Activated effector memory CD4-positive, alpha-beta T cell treated with Interleukin-2 at 50 U/mL for 16 hours (primary cell): ENCODE data around the gene WDHD1.
A peak's percentile ranks its signal among the peaks of the same experiment; 100 is the strongest.
"Not testable (repeated sequence)": the region's sequence is repeated elsewhere in the genome, so short reads cannot be mapped to it uniquely, and the experiment has no call there.

ENCODE experiments used
- DNase-seq: peaks from one replicate; pipeline ENCODE4 v3.0.0-alpha.2; 2020

WDHD1 gene

DNA sequence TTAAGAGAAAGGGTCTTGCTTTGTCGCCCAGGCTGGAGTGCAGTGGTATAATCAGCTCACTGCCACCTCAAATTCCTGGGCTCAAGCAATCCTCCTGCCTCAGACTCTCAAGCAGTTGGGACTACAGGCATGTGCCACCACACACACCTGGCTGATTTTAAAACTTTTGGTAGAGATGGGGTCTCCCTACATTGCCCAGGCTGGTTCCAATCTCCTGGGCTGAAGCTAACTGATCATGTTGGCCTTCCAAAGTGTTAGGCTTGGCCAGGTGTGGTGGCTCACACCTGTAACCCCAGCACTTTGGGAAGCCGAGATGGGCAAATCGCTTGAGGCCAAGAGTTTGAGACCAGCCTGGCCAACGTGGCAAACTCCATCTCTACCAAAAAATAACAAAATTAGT is 80.4 kb downstream of the WDHD1 start:
- no peak for DNase-seq

DNA sequence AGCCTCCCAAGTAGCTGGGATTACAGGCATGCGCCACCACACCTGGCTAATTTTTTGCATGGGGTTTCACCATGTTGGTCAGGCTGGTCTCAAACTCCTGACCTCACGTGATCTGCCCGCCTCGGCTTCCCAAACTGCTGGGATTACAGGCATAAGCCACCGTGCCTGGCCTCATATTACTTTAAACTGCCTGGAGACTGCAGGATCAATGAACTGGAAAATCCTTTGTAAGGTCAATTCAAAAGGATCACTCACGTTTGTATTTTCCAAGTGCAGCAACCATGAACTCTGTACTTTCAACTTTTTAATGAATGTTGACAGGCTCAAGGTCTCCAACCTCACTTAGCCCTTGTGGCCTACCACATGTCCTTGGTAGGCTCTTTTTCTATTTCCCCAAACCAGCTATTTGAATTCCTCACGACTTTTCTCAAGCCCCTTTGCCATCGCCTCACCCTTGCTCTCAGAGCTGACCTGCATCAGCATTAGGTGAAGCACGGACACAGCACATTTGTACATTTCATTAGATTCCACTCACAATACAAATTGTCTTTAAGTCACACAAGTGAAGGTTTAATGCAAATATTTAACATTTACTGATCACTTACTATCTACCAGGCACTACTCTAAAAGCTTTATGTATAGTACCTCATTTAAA is 82.0 kb downstream of the WDHD1 start:
- no peak for DNase-seq

DNA sequence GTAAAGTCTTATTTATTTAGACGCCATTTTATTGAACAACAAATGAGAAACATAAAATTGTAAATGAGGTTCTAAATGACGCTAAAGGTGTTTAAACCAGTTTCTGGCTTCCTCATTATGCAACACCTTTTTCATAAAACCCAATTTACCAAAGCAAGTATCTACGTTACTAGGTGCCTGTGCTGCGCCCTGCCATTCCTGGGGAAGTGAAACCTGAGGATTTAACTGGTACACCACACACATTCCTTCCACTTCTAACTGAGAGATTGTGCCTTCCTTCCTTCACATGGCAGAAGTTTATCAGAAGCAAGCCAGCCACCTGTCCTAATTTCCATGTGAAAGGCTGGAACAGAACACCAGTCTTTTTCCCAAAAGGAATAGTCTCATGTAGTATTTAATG is 84.0 kb downstream of the WDHD1 start:
- DNase-seq: no peak

DNA sequence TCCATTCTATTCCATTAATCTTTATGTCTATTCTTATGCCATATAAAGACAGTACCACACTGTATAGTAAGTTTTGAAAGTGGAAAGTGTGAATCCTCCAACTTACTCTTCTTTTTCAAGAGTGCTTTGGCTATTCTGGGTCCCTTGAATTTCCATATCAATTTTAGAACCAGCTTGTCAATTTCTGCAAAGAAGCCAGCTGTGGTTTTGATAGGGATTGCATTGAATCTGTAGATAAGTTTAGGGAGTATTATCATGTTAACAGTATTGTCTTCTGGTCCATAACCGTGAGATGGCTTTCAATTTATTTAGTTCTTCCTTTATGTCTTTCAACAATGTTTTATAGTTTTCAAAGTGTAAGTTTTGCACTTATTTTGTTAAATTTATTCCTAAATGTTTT is 90.1 kb downstream of the WDHD1 start:
- no peak for DNase-seq

- no peak for DNase-seq
Measured at GRCh38 chr14:54935958-54936357, 90.9 kb downstream of the WDHD1 start.

- DNase-seq: no peak
Measured at GRCh38 chr14:54935100-54935499, 91.8 kb downstream of the WDHD1 start.

GRCh38 chr14:54933006-54933405 is 93.9 kb downstream of the WDHD1 start:
- no peak for DNase-seq

DNA sequence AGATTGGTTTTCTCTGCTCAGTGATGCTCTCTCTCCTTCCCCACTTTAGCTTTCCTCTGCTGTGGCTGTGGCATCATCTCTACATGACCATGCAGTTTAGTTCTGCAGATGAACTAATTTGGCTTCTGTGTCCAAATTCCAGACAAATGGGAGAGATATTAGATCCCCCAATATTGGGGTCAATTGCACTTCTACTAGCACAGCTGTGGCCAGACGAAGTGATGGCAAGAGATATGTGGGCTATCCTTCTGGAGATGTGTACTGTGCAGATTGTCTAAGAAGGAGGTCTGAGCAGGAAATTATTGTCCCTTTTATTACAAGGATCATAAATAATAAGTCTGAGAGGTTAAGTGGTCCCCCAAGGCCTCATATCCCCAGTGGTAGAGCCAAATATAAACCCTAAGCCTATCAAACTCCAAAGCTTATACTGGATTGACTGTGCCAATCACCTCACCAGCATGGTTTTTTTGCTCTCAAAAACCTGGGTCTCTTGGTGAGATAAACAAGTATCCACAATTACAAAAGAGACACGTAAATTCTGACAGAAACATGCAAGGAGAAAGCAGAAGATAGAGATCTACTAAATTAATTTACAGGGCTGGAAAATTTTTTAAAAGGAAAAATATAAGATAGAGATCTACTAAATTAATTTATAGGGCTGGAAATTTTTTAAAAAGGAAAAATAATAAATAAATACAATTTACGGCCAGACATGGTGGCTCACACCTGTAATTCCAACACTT is 95.1 kb downstream of the WDHD1 start:
- no peak for DNase-seq

DNA sequence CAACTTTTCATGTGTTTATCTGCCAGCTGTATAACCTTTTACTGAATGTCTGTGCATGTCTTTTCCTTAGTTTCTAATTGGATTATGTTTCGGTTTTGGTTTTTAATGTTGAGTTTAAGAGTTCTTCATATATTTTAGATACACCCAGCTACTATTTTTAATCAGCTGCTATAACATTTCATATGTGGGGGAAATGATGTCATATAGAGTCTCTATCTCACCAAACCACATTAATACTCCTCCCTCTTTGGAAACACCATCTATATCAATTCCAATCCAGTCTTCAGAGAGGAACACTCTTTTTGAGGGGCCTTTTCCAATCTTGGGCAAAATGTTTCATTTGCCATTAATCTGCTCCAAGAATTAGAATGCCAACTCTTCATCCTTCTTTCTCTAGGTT is 95.8 kb downstream of the WDHD1 start:
- DNase-seq: no peak

DNA sequence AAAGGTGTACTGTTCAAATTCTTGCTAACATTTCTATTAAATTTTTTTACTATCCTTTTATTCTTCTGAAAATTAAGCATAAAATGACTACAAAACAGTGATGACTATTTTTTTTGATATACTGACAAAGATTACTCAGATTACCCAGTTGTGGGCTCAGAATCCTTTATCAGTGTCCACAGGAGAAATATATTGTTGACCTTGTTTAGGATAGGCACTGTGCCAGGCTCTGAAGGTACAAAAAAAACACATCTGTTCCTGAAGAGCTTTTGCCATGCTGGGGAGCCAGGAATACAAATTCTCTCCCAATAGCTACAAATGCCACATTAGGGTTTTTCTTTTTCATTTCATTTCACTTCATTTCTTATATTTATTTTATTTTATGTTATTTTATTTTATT is 97.3 kb downstream of the WDHD1 start:
- no peak for DNase-seq

DNA sequence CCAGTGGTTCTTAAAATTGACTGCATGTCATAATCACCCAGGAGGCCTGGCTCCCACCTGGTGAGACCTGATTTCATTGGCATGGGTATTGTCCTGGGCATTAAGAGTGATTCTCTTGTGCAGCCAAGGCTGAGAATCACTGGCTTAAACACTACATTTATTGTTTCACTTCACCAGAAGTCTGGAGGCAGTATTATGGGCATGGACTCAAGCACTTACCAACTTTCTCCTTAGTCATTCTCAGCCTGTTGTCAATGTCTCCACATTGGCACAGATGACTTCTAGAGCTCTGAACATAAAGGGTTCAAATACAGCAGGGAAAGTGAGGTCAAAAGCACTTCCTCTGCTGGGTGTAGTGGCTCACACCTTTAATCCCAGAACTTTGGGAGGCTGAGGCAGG is 98.7 kb downstream of the WDHD1 start:
- DNase-seq: no peak

GRCh38 chr14:54927551-54927950 is 99.3 kb downstream of the WDHD1 start:
- DNase-seq: no peak

DNA sequence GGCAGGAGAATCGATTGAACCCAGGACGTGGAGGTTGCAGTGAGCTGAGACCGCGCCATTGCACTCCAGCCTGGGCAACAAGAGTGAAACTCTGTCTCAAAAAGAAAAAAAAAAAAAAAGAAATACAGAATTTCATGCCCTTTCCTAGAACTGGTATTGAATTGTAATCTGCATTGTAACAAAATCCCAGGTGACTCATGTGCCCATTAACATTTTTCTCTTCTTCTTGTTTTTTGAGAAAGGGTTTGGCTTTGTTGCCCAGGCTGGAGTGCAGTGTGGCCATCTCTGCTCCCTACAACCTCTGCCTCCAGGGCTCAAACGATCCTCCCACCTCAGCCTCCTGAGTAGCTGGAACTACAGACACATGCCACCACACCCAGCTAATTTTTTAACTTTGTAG is 100.3 kb downstream of the WDHD1 start:
- not testable (repeated sequence) for DNase-seq

DNA sequence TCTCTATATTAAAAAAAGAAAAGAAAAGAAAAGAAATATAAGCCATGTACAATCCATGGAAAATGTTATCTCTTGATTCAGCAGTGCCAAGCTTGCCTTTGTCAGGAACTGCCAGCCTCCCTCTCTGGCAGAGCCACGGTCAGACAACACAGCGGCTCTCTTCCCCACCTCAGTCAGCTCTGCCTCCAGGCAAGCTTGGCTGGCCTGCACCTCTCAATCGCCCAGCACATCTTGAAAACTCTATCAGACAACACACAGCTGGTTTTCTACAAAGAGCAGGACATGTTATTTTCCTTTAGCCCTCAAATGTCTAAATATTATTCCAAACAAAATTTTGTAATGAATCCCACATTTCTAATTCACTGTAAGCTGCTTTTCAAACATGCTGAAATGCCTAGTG is 104.3 kb downstream of the WDHD1 start:
- DNase-seq: no peak

GRCh38 chr14:54920052-54920451 is 106.8 kb downstream of the WDHD1 start:
- DNase-seq: no peak

DNA sequence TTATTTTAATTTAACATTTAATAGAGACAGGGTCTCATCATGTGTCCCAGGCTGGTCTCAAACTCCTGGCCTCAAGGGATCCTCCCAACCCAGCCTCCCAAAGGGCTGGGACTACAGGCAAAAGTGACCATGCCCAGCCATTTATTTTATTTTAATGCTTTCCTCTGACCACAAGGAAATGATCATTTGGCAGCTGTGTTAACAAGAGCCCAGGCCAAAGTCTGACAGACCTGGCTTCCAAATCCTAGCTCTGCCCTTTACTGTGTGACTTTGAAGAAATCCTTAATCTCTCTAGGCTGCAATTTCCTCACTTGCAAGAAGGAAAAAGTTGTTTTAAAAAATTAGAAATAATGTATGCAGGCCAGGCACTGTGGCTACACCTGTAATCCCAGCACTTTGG is 107.6 kb downstream of the WDHD1 start:
- DNase-seq: no peak

- DNase-seq: no peak
Measured at GRCh38 chr14:54918427-54918826, 108.5 kb downstream of the WDHD1 start.

DNA sequence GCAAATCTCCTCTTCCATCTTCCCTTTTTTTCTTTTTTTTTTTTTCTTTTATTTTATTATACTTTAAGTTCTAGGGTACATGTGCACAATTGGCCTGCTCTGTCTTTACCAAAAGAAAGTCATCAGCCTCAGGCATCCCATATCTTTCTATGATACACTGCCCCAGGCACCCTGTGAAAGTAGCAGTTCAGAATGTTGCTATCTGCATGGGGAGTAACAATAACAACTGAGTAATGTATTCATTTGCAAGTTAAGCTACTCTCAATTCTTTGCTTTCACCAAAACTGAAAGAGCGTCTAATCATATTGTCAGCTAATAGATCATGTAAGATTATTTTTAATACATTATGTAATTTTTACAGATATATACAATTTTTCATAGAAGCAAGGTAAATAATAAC is 110.8 kb downstream of the WDHD1 start:
- DNase-seq: no peak

- DNase-seq: no peak
Measured at GRCh38 chr14:54909817-54910558, 116.9 kb downstream of the WDHD1 start.

GRCh38 chr14:54908973-54909372 is 117.9 kb downstream of the WDHD1 start:
- DNase-seq: not testable (repeated sequence)

- DNase-seq: no peak
Measured at GRCh38 chr14:54908190-54908589, 118.7 kb downstream of the WDHD1 start.

DNA sequence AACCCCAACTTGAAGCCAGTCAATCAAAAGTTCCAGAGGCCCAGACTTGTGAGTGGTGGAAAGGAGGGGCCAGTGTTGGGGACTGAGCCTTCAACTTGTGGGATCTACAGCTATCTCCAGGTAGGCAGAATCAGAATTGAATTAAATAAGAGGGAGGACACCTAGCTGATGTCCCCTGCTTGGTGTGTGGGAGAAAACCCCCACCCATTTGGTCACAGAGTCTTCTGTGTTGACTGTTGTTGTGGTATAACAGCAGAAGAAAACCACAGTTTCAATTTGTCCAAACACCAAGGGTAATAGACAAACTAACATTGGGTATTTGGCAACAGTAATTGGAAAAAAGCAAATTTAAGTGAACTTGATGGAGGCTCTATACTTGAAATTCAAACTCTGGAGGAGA is 120.8 kb downstream of the WDHD1 start:
- no peak for DNase-seq

DNA sequence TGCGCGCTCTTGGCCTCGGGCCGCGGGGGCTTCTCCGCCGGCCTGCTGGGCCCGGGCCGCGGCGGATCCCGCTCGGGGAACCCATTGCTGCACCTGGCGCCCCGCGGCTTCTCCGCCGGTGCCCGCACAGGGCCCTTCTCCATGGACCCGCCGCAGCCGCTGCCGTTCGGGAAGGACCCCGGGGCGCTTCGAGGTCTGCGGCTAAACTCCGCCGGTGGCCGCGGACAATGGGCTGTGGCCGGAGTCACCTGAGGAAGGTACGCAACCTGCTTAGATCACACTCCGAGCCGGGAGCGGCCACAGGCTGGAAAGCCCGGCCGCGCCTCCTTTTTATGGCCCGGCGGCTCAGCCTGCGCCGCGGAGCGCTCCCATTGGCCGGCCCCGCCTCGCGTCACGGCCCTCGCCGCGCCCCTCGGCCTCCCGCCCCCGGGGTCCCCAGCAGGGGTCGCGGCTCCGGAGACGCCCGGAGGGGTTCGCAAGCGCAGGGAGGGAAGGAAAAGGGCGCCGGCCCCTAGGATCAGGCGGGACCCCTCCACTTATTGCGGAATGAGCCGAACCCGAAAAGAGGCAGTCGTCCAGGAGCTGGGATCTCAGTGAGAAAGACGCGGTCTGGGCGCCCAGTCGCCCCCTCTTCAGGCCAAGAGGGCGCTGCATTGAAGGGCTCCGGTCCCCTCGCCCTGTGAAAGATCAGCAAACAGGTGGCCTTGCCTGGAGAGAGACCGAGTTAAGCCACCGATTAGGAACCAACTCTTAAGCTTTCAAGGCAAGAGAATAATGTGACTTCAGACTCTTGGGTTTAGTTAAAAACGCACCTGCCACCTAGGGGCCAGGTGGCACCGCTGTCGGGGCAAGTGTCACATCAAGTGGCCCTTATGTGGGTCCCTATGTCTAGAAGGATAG is 124.1 kb downstream of the WDHD1 start, which contains the start of gene GCH1:
Gene GCH1 (minus strand): TSS at position 306 of the 900 bp plus-strand sequence. CDS start 163 bp downstream, at position 143.
- peak; percentile 66 for DNase-seq
